NCI-H510A (cell line): ENCODE results near the gene OSBPL6.

Experiments
- DNase-seq: peaks from one replicate; lab custom pipeline; 2025; lab: John Stamatoyannopoulos, UW

OSBPL6 gene

GRCh38 chr2:178448968-178449661, 254.8 kb downstream of the OSBPL6 start:
- no peak for DNase-seq

GRCh38 chr2:178449700-178450523, 255.6 kb downstream of the OSBPL6 start:
- no peak for DNase-seq

GRCh38 chr2:178450524-178450773, 256.1 kb downstream of the OSBPL6 start:
- DNase-seq: peak; percentile 97

- peak; percentile 98 for DNase-seq
Observed at GRCh38 chr2:178450774-178451525, 256.6 kb downstream of the OSBPL6 start, which contains the start of the genes PJVK and PRKRA. PJVK (plus strand) TSS chr2:178451378; CDS start chr2:178453410, 2,032 bp downstream. PRKRA (minus strand) TSS chr2:178451175; CDS start chr2:178451030, 145 bp downstream.

- DNase-seq: no peak
Observed at GRCh38 chr2:178452334-178452733, 258.0 kb downstream of the OSBPL6 start.
